BLaER1 treated with 17β-estradiol and CSF1 and Interleukin-3, amounts not matched to agents 10 nM and 100 nM (cell line): ENCODE data around the gene MYO9B.

Experiments
- H3K27ac ChIP-seq, 11 experiments: shearing (Covaris generic); formaldehyde crosslinking; 2 replicates each; pipeline ENCODE4 v1.8.1; 2022
- H3K27me3 ChIP-seq, 11 experiments: shearing (Covaris generic); formaldehyde crosslinking; 2 replicates each; pipeline ENCODE4 v1.8.1; 2022
- H3K36me3 ChIP-seq, 11 experiments: shearing (Covaris generic); formaldehyde crosslinking; 2 replicates each; pipeline ENCODE4 v1.8.1; 2022
- H3K4me1 ChIP-seq, 10 experiments: shearing (Covaris generic); formaldehyde crosslinking; 2 replicates each; pipeline ENCODE4 v1.8.1; 2022
- H3K4me2 ChIP-seq, 11 experiments: shearing (Covaris generic); formaldehyde crosslinking; 2 replicates each; pipeline ENCODE4 v1.8.1; 2022
- H3K4me3 ChIP-seq, 10 experiments: shearing (Covaris generic); formaldehyde crosslinking; 2 replicates each; pipeline ENCODE4 v1.8.1; 2022
- H3K9ac ChIP-seq, 11 experiments: shearing (Covaris generic); formaldehyde crosslinking; 2 replicates each; pipeline ENCODE4 v1.8.1; 2022
- H3K9me3 ChIP-seq, 11 experiments: shearing (Covaris generic); formaldehyde crosslinking; replicated peaks in 1 of 11; 2 replicates each; pipeline ENCODE4 v1.8.1; 2022
- H4K20me1 ChIP-seq, 11 experiments: shearing (Covaris generic); formaldehyde crosslinking; 2 replicates each; pipeline ENCODE4 v1.8.1; 2022
- Cebpa-rat ChIP-seq, 11 experiments: shearing (Covaris generic); IDR thresholded peaks; 2 replicates each; pipeline ENCODE4 v1.8.1; 2022

MYO9B gene

GRCh38 chr19:17070421-17070820, 5.2 kb upstream of the MYO9B start:
- H3K4me1 ChIP-seq, result peaks cover 60 to 85% (median 74%) of the 10 kb centered on the region in 10 experiments
- H3K27me3 ChIP-seq, result no peaks in the 10 kb centered on the region
- peak overlapping the region in 10 of 11 experiments; percentile 12 to 54 (median 34); a peak in 16 of 22 replicates for H3K9ac ChIP-seq
- H3K9me3 ChIP-seq, result no peaks in the 10 kb centered on the region
- peaks cover 0 to 54% (median 15%) of the 10 kb centered on the region in 11 experiments; a peak in 12 of 22 replicates for H4K20me1 ChIP-seq
- H3K36me3 ChIP-seq, result peaks cover 26 to 74% (median 62%) of the 10 kb centered on the region in 11 experiments
- H3K4me2 ChIP-seq, result peak overlapping the region in 10 of 11 experiments; percentile 29 to 68 (median 52); a peak in 15 of 22 replicates
- H3K4me3 ChIP-seq, result no peak overlapping the region
- H3K27ac ChIP-seq, result peak overlapping the region in 4 of 11 experiments; percentile 30 to 35 (median 34); a peak in 5 of 22 replicates
- TF ChIP-seq Cebpa-rat (IDR thresholded peaks at IDR 0.05), result no peak

GRCh38 chr19:17070912-17071311, 4.7 kb upstream of the MYO9B start:
- no peak for TF ChIP-seq Cebpa-rat (IDR thresholded peaks at IDR 0.05)
- peaks cover 26 to 69% (median 60%) of the 10 kb centered on the region in 11 experiments for H3K36me3 ChIP-seq
- H3K4me3 ChIP-seq, result no peak overlapping the region
- peaks cover 0 to 54% (median 15%) of the 10 kb centered on the region in 11 experiments; a peak in 13 of 22 replicates for H4K20me1 ChIP-seq
- peak overlapping the region in 2 of 11 experiments; percentile 4 to 49; a peak in 1 of 22 replicates for H3K4me2 ChIP-seq
- H3K9ac ChIP-seq, result peak overlapping the region in 6 of 11 experiments; percentile 5 to 54 (median 31); a peak in 6 of 22 replicates
- no peaks in the 10 kb centered on the region for H3K9me3 ChIP-seq
- peak overlapping the region in 2 of 11 experiments; percentile 34; a peak in 3 of 22 replicates for H3K27ac ChIP-seq
- H3K27me3 ChIP-seq, result no peaks in the 10 kb centered on the region
- peaks cover 60 to 85% (median 74%) of the 10 kb centered on the region in 10 experiments for H3K4me1 ChIP-seq

- H3K9me3 ChIP-seq, result no peaks in the 10 kb centered on the region
- H3K27me3 ChIP-seq, result no peaks in the 10 kb centered on the region
- H4K20me1 ChIP-seq, result peaks cover 23 to 78% (median 36%) of the 10 kb centered on the region in 11 experiments; a peak in 20 of 22 replicates
- H3K4me1 ChIP-seq, result peaks cover 64 to 81% (median 67%) of the 10 kb centered on the region in 10 experiments
- TF ChIP-seq Cebpa-rat (IDR thresholded peaks at IDR 0.05), result no peak
- H3K4me2 ChIP-seq, result peak overlapping the region; percentile 85 to 99 (median 94)
- peak overlapping the region; percentile 78 to 97 (median 93) for H3K4me3 ChIP-seq
- peak overlapping the region; percentile 77 to 96 (median 92) for H3K9ac ChIP-seq
- peak overlapping the region; percentile 59 to 99 (median 92); a peak in 21 of 22 replicates for H3K27ac ChIP-seq
- H3K36me3 ChIP-seq, result peaks cover 25 to 57% (median 42%) of the 10 kb centered on the region in 11 experiments; a peak in 21 of 22 replicates
These were observed 1.5 kb upstream of the MYO9B start for GRCh38 chr19:17073869-17074633.

- peak overlapping the region; percentile 59 to 99 (median 92) for H3K27ac ChIP-seq
These were observed 943 bp upstream of the MYO9B start for GRCh38 chr19:17074634-17075034.

GRCh38 chr19:17075864-17076542, 426 bp downstream of the MYO9B start:
- Histone ChIP-seq H4K20me1 (peaks cover 27 to 72% (median 41%) of the 10 kb centered on the region in 11 experiments; a peak in 21 of 22 replicates), H3K27me3 (no peaks in the 10 kb centered on the region), H3K9me3 (no peaks in the 10 kb centered on the region), H3K4me1 (peaks cover 61 to 78% (median 65%) of the 10 kb centered on the region in 10 experiments), H3K4me2 (peak overlapping the region; percentile 92 to 100 (median 99)), H3K27ac (peak overlapping the region; percentile 77 to 99 (median 92)), H3K9ac (peak overlapping the region; percentile 86 to 96 (median 92)), H3K4me3 (peak overlapping the region; percentile 78 to 97 (median 93)), H3K36me3 (peaks cover 18 to 40% (median 29%) of the 10 kb centered on the region in 11 experiments; a peak in 21 of 22 replicates)
- TF ChIP-seq Cebpa-rat (IDR thresholded peaks at IDR 0.05), result no peak

More at GRCh38 chr19:17074634-17075034, 943 bp upstream of the MYO9B start:
- Histone ChIP-seq H4K20me1 (peaks cover 23 to 76% (median 37%) of the 10 kb centered on the region in 11 experiments; a peak in 20 of 22 replicates), H3K4me2 (peak overlapping the region; percentile 85 to 99 (median 94)), H3K4me1 (peaks cover 64 to 81% (median 67%) of the 10 kb centered on the region in 10 experiments), H3K27me3 (no peaks in the 10 kb centered on the region), H3K9ac (peak overlapping the region; percentile 77 to 96 (median 92)), H3K36me3 (peaks cover 25 to 53% (median 39%) of the 10 kb centered on the region in 11 experiments; a peak in 21 of 22 replicates), H3K4me3 (peak overlapping the region; percentile 78 to 97 (median 93)), H3K9me3 (no peaks in the 10 kb centered on the region)
- TF ChIP-seq Cebpa-rat (IDR thresholded peaks at IDR 0.05), result no peak

GRCh38 chr19:17076543-17076991, 990 bp downstream of the MYO9B start:
- Histone ChIP-seq H3K4me3 (peak overlapping the region; percentile 78 to 97 (median 93)), H3K9me3 (no peaks in the 10 kb centered on the region), H4K20me1 (peaks cover 33 to 73% (median 43%) of the 10 kb centered on the region in 11 experiments; a peak in 21 of 22 replicates), H3K9ac (peak overlapping the region; percentile 86 to 96 (median 92)), H3K4me2 (peak overlapping the region; percentile 92 to 100 (median 99)), H3K4me1 (peaks cover 65 to 78% (median 69%) of the 10 kb centered on the region in 10 experiments), H3K27ac (peak overlapping the region; percentile 77 to 99 (median 92)), H3K27me3 (no peaks in the 10 kb centered on the region), H3K36me3 (peaks cover 12 to 34% (median 24%) of the 10 kb centered on the region in 11 experiments; a peak in 20 of 22 replicates)
- no peak for TF ChIP-seq Cebpa-rat (IDR thresholded peaks at IDR 0.05)

GRCh38 chr19:17077447-17078028, 2.0 kb downstream of the MYO9B start:
- Histone ChIP-seq H3K9me3 (no peaks in the 10 kb centered on the region), H3K9ac (peak overlapping the region; percentile 86 to 96 (median 92); a peak in 21 of 22 replicates), H3K27me3 (no peaks in the 10 kb centered on the region), H3K27ac (peak overlapping the region in 7 of 11 experiments; percentile 79 to 99 (median 92); a peak in 9 of 22 replicates), H3K4me1 (peaks cover 72 to 81% (median 77%) of the 10 kb centered on the region in 10 experiments), H3K36me3 (peaks cover 7 to 24% (median 15%) of the 10 kb centered on the region in 11 experiments; a peak in 18 of 22 replicates), H3K4me3 (peak overlapping the region; percentile 78 to 97 (median 93)), H4K20me1 (peaks cover 40 to 80% (median 52%) of the 10 kb centered on the region in 11 experiments), H3K4me2 (peak overlapping the region; percentile 92 to 100 (median 99))
- TF ChIP-seq Cebpa-rat (IDR thresholded peaks at IDR 0.05), result no peak
